DOHH2 (cell line): ENCODE data around the gene AGBL4.

Source experiments
- CTCF ChIP-seq: fragments of 200-600 bp; sonication (generic); IDR thresholded peaks from one replicate; pipeline ENCODE4 v1.5.1; 2014; ENCODE audit warnings: antibody characterized with exemption, mild to moderate bottlenecking, low read depth, low read length; ENCODE audit not compliant: poor library complexity, severe bottlenecking
- EZH2phosphoT487 ChIP-seq: fragments of 200-600 bp; sonication (generic); IDR thresholded peaks from 2 replicates; pipeline ENCODE4 v1.6.1; 2017; ENCODE audit warnings: borderline replicate concordance, mild to moderate bottlenecking, antibody characterized with exemption, low read length, moderate library complexity, mixed read lengths

DNA sequence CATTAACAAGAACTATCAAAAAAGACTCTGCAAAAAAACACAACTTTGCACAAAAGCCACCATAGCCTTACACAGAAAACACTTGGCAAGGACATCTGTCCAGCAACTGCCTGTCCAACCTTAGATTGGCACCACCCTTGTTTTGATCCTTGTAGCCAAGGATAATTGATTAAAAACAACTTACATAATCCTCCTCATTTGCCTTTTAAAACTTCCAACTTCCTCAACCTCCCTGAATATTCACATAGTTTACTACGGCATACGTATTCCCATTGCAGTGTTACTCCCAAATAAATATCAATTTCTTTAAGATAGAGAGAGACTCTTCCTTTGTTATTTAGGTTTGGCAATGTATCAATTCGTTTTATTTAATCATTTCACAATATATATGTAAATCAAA lies 72.4 kb downstream of the AGBL4 start:
- TF ChIP-seq CTCF (no peak), EZH2phosphoT487 (no peak)
